ENCODE measurements around the gene CERS6. TPM values are rescaled to one million over a fixed set of nuclear protein-coding genes. Genes with fewer than 3 reads are reported as not detected.

The CERS6 gene
- total RNA-seq, 2 donors from 2014 or later = 11.0 to 15.0 TPM

DNA sequence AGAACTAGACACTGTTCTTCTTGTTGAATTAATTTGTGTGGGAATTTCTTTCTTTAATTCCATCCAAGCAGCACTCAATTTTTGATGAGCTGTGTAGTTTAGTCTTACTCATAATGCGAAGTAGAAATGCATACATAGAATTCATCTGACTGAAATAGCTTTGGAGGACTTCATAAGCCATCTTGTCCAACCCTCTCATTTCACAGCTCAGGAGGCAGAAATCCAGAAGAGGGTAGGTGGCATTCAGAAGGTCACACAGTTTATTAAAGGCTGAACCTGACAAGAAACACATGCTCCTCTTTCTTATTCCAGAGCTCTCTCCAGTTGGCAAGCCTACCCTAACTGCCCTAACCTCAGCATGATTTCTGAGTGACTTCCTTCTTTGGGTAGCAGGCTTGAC, 177.1 kb downstream of the CERS6 start:
- H3K36me3 Mint-ChIP-seq = no peaks in the 10 kb centered on the region
- ATAC-seq (peak in 1 of 2 donors; percentile 26), DNase-seq (ENCODE audit: low spot score in 2 of 2) (no peak)
- H3K9me3 Mint-ChIP-seq = no peaks in the 10 kb centered on the region
- no peak overlapping the region for H3K27ac Mint-ChIP-seq

DNA sequence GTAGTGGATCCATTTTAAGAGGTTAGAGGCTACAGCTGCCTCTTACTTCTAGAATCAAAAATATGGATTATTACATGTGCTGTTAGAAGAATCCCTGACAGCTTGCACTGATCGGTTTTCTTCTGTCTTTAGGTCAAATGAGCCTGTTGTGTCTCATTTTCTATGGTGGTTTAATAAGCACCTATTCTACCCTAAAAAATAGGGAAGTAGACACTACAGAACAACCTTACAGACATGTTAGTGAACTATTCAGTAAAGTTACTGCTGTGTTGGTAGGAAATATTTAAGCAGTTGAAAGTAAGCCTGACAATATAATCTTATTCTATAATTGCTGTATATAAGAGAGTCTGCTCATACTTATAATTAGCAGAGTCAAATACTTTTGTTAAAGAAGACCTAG, 177.8 kb downstream of the CERS6 start:
- H3K9me3 Mint-ChIP-seq = no peaks in the 10 kb centered on the region
- DNase-seq (ENCODE audit: low spot score in 2 of 2) (no peak), ATAC-seq (no peak)
- no peaks in the 10 kb centered on the region for H3K36me3 Mint-ChIP-seq
- H3K27ac Mint-ChIP-seq = no peak overlapping the region

DNA sequence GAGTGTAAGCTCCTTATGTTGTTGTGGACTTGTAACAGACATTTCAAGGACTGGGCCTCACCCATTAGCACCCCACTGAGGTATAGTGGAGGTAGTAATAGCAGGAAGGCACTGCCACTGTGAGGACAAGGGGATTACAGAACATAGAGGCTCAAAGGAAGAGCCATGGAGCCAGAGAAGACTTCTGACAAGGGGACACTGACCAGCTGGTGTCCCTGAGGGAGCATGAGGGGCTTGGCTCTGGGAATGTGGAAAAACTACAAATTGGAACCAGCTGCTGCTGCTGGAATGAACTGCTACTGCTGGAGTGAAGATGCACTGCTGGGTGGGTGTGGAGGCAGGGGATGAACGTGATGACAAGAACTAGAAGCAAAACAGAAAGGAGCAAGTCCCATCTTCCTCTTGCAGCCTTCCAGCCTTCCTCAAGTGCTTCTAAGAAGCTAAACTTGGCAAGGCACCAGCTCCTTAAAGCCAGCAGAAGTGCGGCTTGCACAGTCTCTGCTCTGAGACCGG, 179.0 kb downstream of the CERS6 start:
- DNase-seq (ENCODE audit: low spot score in 2 of 2) (no peak), ATAC-seq (no peak)
- no peaks in the 10 kb centered on the region for H3K36me3 Mint-ChIP-seq
- no peaks in the 10 kb centered on the region for H3K9me3 Mint-ChIP-seq
- H3K27ac Mint-ChIP-seq = no peak overlapping the region

DNA sequence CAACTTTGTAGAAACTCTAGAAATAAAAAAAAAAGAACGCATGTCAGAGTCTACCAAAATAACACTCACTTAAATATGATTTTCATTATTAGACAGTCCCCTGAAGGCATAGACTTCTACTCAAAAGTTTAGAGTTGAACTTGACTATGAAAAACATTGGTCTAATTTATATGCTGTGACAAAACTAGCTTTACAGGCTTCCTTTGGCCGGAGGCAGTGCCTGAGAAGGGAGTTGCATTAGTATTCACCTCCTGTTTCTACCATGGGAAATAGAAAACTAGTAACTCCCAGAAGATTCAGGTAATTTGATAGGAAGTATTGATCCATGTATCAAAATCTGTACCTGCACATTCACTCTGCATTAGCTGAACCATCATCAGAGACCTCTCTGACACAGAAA, 182.9 kb downstream of the CERS6 start:
- peaks cover 0 to 5% of the 10 kb centered on the region in 2 donors for H3K9me3 Mint-ChIP-seq
- H3K36me3 Mint-ChIP-seq = peaks cover 5% of the 10 kb centered on the region in 2 donors
- ATAC-seq = no peak
- no peak overlapping the region for H3K27ac Mint-ChIP-seq
- no peak for DNase-seq (ENCODE audit: low spot score in 2 of 2)

DNA sequence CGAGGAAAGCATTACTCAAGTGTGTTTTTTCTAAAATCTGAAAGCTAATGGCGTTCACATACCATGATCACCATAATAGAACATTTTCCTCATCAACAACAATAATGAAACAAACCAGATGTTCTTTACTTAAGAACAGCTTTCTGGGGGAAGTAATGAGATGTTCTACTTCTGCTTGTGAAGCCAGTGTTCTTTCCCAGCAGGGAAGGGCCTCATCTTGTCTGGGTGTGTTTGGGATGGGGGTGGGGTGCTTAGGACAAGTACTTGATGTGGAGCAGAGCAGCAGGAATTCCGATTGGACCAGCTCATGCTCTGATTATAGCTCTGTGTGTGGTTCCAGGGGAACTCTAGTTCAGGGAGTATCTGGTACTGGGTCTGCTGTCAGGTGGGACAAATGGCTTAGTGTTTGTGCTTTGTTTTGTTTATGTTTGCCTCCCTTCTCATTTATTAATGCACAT, 183.4 kb downstream of the CERS6 start:
- H3K27ac Mint-ChIP-seq = no peak overlapping the region
- DNase-seq (ENCODE audit: low spot score in 2 of 2) (no peak), ATAC-seq (no peak)
- H3K36me3 Mint-ChIP-seq = peaks cover 5 to 7% of the 10 kb centered on the region in 2 donors
- H3K9me3 Mint-ChIP-seq = peaks cover 0 to 9% of the 10 kb centered on the region in 2 donors

DNA sequence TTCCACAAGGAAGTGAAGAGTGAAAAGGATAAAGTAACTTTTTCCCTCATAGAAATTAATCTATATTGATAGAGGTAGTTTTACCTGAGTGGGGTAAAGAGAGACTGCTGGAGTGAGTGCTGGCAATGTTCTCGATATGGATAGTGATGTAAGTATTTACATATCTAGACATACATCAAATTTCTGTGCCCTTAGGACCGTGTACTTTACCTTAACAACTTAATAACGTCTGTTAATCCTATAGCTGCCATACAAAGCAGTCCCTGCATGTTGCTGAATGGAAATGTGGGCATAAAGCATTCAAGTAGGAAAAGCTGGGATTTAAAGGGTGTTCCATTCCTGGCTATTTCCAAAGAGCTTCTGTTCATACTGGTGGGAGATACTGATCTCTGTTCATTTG, 184.0 kb downstream of the CERS6 start:
- no peak for ATAC-seq
- Mint-ChIP-seq H3K9me3 (peaks cover 0 to 9% of the 10 kb centered on the region in 2 donors), H3K36me3 (peaks cover 5 to 7% of the 10 kb centered on the region in 2 donors), H3K27ac (no peak overlapping the region)
- DNase-seq (ENCODE audit: low spot score in 2 of 2) = no peak

DNA sequence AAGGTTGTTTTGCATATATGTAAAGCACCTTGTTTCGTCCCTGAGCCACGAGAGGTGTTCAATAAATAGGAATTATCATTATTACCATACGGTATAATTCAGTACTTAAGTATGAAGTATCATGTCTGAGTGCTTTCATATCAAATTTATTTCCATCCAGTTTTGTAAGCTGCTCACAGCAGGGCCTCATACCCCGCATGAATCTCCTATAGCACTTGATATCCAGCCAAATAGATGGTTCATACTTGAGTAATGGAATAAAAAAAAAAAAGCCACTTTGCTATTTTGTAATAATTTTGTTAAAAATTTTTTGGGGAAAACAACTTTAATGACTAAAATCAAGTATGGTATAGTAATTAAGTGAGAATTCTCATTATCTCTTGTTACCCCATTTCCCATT, 185.6 kb downstream of the CERS6 start:
- Mint-ChIP-seq H3K27ac (no peak overlapping the region), H3K36me3 (peaks cover 5 to 7% of the 10 kb centered on the region in 2 donors), H3K9me3 (peaks cover 0 to 9% of the 10 kb centered on the region in 2 donors)
- no peak for DNase-seq (ENCODE audit: low spot score in 2 of 2)
- ATAC-seq = no peak

DNA sequence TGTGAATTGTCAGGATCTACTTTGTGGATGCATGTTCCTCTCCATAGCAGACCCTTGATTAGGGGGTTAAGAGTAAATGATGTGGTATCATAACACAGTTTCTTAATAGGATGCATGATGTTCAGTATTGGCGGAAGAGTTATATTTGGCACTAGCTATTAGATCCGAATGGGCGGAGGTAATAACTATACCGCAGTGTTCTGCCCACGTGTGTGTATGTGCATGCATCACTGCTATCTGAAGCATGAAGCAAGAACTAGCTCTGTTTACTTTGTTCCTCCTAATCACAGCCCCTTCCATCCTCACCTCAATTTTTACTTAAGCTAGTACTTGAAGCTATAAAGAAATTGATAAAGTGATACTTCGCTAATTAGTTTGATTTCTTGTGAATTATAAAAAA, 186.8 kb downstream of the CERS6 start:
- Mint-ChIP-seq H3K36me3 (peaks cover 5 to 7% of the 10 kb centered on the region in 2 donors), H3K27ac (no peak overlapping the region), H3K9me3 (peaks cover 0 to 9% of the 10 kb centered on the region in 2 donors)
- ATAC-seq = no peak
- no peak for DNase-seq (ENCODE audit: low spot score in 2 of 2)

DNA sequence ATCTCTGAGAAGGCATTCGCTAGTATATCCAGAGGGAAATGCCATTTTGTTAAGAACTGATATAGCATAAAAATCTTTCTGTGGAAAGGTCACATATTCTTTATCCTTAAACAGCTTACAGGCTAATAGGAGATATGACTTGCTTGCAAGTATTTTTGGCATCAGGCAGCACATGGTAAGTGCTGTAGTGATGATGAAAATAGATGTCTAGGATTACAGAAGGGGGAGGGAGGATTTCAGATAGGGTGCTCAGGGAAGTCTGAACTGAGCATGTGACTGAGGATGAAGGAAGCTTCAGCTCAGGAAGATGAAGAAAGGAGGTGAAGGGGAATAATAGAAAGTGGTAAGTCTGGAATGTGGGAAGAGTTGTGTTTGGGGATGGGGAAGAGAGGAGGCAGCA, 187.9 kb downstream of the CERS6 start:
- DNase-seq (ENCODE audit: low spot score in 2 of 2) (no peak), ATAC-seq (no peak)
- no peak overlapping the region for H3K27ac Mint-ChIP-seq
- H3K9me3 Mint-ChIP-seq = peaks cover 0 to 9% of the 10 kb centered on the region in 2 donors
- H3K36me3 Mint-ChIP-seq = peaks cover 5 to 7% of the 10 kb centered on the region in 2 donors

DNA sequence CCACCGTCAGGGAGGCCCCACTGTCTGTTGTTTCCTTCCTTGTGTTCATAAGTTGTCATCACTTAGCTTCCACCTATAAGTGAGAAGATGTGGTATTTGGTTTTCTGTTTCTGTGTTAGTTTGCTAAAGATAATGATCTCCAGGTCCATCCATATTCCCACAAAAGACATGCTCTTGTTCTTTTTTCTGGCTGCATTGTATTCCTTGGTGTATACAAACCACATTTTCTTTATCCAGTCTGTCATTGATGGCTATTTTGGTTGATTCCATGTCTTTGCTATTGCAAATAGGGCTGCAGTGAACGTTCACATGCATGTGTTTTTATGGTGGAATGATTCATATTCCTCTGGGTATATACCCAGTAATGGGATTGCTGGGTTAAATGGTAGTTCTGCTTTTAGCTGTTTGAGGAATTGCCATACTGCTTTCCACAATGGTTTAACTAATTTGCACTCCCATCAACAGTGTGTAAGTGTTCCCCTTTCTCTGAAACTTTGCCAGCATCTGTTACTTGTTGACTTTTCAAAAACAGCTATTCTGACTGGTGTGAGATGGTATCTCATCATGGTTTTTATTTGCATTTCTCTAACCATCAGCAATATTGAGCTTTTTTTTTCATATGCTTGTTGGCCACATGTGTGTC, 189.7 kb downstream of the CERS6 start:
- ATAC-seq (no peak), DNase-seq (ENCODE audit: low spot score in 2 of 2) (no peak)
- peaks cover 5 to 7% of the 10 kb centered on the region in 2 donors for H3K36me3 Mint-ChIP-seq
- peaks cover 0 to 9% of the 10 kb centered on the region in 2 donors for H3K9me3 Mint-ChIP-seq
- no peak overlapping the region for H3K27ac Mint-ChIP-seq

DNA sequence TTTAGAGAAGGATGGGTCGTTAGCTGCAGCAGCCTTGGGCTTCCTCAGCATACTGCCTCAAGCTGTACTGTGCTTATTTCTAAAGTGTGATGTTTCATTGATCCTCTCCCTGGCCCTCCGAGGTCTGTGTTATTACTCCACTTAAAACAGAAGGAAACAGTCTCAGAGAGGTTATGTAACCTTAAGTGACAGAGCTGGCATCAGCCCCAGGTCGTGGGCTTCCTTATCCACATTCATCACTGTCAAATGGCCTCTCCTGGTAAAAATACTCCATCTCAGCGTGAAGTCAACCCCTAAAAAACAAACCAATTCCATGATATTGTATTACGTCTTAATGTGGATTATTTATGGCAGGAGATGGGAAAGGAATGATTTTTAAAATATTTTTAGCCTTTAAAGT, 193.0 kb downstream of the CERS6 start:
- Mint-ChIP-seq H3K9me3 (peaks cover 0 to 4% of the 10 kb centered on the region in 2 donors), H3K36me3 (peaks cover 0 to 1% of the 10 kb centered on the region in 2 donors), H3K27ac (no peak overlapping the region)
- DNase-seq (ENCODE audit: low spot score in 2 of 2) = no peak
- ATAC-seq = no peak

DNA sequence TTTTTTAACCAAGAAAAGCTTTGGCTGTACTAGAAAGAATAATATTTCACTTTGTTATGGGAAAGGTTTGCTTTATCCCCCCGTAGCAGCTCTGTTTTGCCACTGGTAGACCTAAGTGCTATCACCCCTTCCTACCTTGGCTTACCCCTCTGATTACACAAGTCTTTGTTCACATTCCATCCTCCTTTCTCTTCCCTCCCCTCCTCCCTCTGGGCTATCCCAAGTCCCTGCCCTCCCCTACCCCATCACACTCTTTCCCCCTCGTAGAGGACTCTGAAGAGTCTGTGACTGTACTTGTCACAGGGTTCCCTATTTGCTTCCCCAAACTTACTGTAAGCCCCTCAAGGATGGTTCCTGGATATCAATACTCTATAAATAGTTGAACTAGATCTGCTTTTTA, 193.5 kb downstream of the CERS6 start:
- H3K36me3 Mint-ChIP-seq = no peaks in the 10 kb centered on the region
- H3K27ac Mint-ChIP-seq = no peak overlapping the region
- DNase-seq (ENCODE audit: low spot score in 2 of 2) (no peak), ATAC-seq (no peak)
- no peaks in the 10 kb centered on the region for H3K9me3 Mint-ChIP-seq

DNA sequence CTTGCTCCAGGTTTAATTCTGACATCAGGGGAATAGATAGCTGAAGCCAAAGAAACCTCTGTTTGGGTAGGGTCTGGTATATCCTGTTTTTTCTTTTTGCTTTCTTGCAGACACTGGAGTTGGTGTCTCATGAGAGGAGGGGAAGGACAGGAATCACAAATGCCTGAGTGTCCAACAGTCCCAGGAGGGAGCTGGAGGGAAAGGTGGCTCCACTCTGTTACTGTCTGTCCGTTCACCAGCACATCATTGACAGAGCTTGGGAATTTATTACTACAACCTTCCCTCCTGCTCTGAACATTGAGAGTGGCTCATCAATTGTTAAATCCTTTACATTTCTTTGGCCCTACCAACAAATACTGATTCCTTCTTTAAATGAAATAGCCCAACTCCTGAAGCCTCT, 194.1 kb downstream of the CERS6 start:
- no peaks in the 10 kb centered on the region for H3K9me3 Mint-ChIP-seq
- ATAC-seq (no peak), DNase-seq (ENCODE audit: low spot score in 2 of 2) (no peak)
- H3K27ac Mint-ChIP-seq = no peak overlapping the region
- no peaks in the 10 kb centered on the region for H3K36me3 Mint-ChIP-seq

DNA sequence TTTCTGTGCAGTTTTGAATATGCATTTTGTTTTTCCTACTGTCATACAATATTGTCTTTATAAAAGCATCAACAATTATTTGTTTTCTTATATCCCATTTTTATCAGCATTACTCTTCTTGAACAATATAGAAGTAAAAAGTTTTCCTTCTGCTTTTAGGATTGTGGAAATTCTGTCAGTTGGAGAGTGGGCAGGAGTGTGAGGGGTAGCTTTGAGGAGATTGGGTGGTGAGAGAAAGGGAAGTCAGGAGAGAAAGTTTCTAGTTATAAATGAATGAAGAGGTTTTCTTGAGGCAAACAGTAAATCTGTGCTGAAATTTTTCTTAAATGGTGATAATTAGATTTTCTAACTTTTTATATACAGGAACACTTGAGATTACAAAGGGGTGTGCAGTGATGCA, 194.7 kb downstream of the CERS6 start:
- peak overlapping the region in 1 of 2 donors; percentile 55 for H3K27ac Mint-ChIP-seq
- no peak for DNase-seq (ENCODE audit: low spot score in 2 of 2)
- no peaks in the 10 kb centered on the region for H3K9me3 Mint-ChIP-seq
- no peak for ATAC-seq
- no peaks in the 10 kb centered on the region for H3K36me3 Mint-ChIP-seq

DNA sequence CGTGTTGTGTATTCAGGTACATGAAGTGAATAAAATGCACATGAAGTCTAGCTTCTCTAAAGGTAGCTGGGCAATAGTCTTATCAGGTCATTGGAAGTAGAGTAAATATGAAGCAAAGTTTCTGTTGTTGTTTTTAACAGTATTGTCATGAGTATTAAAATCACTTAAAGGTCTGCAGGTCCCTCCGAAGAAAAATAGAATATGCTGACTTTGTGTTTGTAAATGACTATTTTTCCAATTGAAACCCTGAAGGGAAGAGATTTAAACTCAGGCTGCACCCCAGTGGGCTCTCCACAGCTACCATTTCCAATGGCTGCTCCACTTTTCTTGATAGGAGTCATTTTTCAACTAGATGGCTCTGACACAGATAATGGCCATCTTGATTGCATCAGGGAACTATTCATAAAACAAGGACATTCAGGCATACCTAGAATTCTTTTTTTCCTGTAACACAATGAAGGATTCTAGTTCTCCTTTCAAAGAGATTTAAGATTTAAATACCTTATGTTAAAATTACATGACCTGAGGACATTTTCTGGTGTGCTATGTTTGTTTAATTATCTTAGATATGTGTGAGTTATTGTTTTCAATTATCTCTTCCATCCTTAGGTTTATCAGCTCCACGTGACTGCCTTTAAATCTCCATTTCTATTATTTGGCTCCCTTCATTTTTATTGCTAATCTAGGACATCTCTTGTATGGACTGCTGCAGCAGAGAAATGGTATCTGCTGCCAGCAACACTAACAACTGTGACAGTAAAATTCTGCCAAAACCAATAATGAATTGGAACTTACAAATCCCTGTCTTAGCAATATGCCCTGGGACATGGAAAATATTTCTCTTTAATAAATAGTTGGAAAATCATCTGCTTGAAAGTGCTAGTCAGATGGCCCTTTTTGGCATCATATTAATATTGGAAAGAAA, 197.2 kb downstream of the CERS6 start:
- H3K9me3 Mint-ChIP-seq = no peaks in the 10 kb centered on the region
- no peaks in the 10 kb centered on the region for H3K36me3 Mint-ChIP-seq
- no peak for ATAC-seq
- H3K27ac Mint-ChIP-seq = no peak overlapping the region
- DNase-seq (ENCODE audit: low spot score in 2 of 2) = no peak

DNA sequence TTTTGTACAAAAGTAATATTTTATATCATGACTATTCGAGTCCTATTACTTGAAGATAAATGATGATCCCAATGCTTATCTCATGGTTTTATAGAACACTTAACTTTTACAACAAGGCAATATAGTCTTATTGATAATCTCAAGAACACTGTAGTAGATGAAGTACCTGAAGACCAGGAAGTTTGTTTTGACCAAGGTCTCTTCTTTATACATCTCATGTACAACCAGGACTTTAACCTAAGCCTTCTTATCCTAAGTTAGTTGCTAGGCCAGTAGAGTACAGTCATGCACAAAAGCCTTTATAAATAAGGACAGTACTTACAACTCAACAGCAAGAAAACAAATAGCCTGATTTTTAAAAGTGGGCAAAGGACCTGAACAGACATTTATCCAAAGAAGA, 198.6 kb downstream of the CERS6 start:
- Mint-ChIP-seq H3K36me3 (no peaks in the 10 kb centered on the region), H3K9me3 (no peaks in the 10 kb centered on the region), H3K27ac (no peak overlapping the region)
- no peak for ATAC-seq
- no peak for DNase-seq (ENCODE audit: low spot score in 2 of 2)

DNA sequence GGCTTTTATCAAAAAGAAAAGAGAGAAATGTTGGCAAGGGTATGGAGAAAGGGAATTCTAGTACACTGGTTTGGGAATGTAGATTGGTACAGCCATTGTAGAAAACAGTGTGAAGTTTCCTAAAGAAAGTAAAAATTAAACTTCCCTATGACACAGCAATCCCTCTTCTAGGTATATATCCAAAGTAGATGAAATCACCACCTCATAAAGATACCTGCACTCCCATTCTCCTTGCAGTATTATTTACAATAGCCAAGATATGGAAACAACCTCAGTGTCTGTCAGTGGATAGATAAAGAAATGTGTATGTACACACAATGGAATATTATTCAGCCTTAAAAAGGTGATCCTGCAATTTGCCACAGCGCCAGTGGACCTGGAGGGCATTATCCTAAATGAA, 199.1 kb downstream of the CERS6 start:
- no peaks in the 10 kb centered on the region for H3K36me3 Mint-ChIP-seq
- no peak for ATAC-seq

More for the DNA sequence above, 199.1 kb downstream of the CERS6 start:
- no peaks in the 10 kb centered on the region for H3K9me3 Mint-ChIP-seq
- no peak overlapping the region for H3K27ac Mint-ChIP-seq
- DNase-seq (ENCODE audit: low spot score in 2 of 2) = no peak

Measured in activated naive CD4-positive, alpha-beta T cell treated with anti-CD3 and anti-CD28 coated beads, Interleukin-2, amount 50 U/mL, for 72 hours (primary cell).